ENCODE measurements around the gene AMER2.

GRCh38 chr13:25141042-25141441 is 31.0 kb downstream of the AMER2 start:
- TF ChIP-seq CTCF (conservative IDR thresholded peaks at IDR 0.05), result no peak
- TF ChIP-seq EZH2 (IDR thresholded peaks at IDR 0.05; ENCODE audit: low read depth), result no peak

Measured in PC-9 (cell line).